ENCODE results near the gene RASIP1.
"Not testable (repeated sequence)": the region's sequence is repeated elsewhere in the genome, so short reads cannot be mapped to it uniquely, and the experiment has no call there.

RASIP1 gene

GRCh38 chr19:48740164-48740972 is at the start of gene RASIP1:
Gene RASIP1 (minus strand): TSS chr19:48740610. CDS start chr19:48740282, 328 bp downstream.
- DNase-seq (ENCODE audit: low read depth in 2 of 2): no peak

- not testable (repeated sequence) for DNase-seq (ENCODE audit: low read depth in 2 of 2)
These were observed 46.9 kb upstream of the RASIP1 start for GRCh38 chr19:48787331-48787730.

- not testable (repeated sequence) for DNase-seq (ENCODE audit: low read depth in 2 of 2)
These were observed 46.0 kb upstream of the RASIP1 start for GRCh38 chr19:48786422-48786821.

- no peak for DNase-seq (ENCODE audit: low read depth in 2 of 2)
These were observed 44.1 kb upstream of the RASIP1 start for GRCh38 chr19:48784527-48784926.

GRCh38 chr19:48780631-48781391 is 40.4 kb upstream of the RASIP1 start:
- no peak for DNase-seq (ENCODE audit: low read depth in 2 of 2)

GRCh38 chr19:48779636-48780035 is 39.2 kb upstream of the RASIP1 start:
- DNase-seq (ENCODE audit: low read depth in 2 of 2): no peak

- DNase-seq (ENCODE audit: low read depth in 2 of 2): no peak
These were observed 37.3 kb upstream of the RASIP1 start for GRCh38 chr19:48777720-48778119.

GRCh38 chr19:48777139-48777538 is 36.7 kb upstream of the RASIP1 start:
- DNase-seq (ENCODE audit: low read depth in 2 of 2): no peak

GRCh38 chr19:48772503-48772953 is 32.1 kb upstream of the RASIP1 start:
- no peak for DNase-seq (ENCODE audit: low read depth in 2 of 2)

- DNase-seq (ENCODE audit: low read depth in 2 of 2): no peak
These were observed 30.5 kb upstream of the RASIP1 start for GRCh38 chr19:48770734-48771472.

GRCh38 chr19:48770266-48770665 is 29.9 kb upstream of the RASIP1 start:
- DNase-seq (ENCODE audit: low read depth in 2 of 2): no peak

- DNase-seq (ENCODE audit: low read depth in 2 of 2): no peak
These were observed 28.7 kb upstream of the RASIP1 start for GRCh38 chr19:48768994-48769713.

- not testable (repeated sequence) for DNase-seq (ENCODE audit: low read depth in 2 of 2)
These were observed 27.9 kb upstream of the RASIP1 start for GRCh38 chr19:48768171-48768753.

- DNase-seq (ENCODE audit: low read depth in 2 of 2): not testable (repeated sequence)
These were observed 25.4 kb upstream of the RASIP1 start for GRCh38 chr19:48765816-48766215.

GRCh38 chr19:48760504-48761205 is 20.2 kb upstream of the RASIP1 start:
- no peak for DNase-seq (ENCODE audit: low read depth in 2 of 2)

GRCh38 chr19:48757741-48758144 is 17.3 kb upstream of the RASIP1 start:
- DNase-seq (ENCODE audit: low read depth in 2 of 2): no peak

GRCh38 chr19:48757089-48757675 is 16.8 kb upstream of the RASIP1 start:
- DNase-seq (ENCODE audit: low read depth in 2 of 2): no peak

GRCh38 chr19:48756686-48757085 is 16.3 kb upstream of the RASIP1 start:
- DNase-seq (ENCODE audit: low read depth in 2 of 2): no peak

- no peak for DNase-seq (ENCODE audit: low read depth in 2 of 2)
These were observed 15.8 kb upstream of the RASIP1 start for GRCh38 chr19:48756212-48756611.

- DNase-seq (ENCODE audit: low read depth in 2 of 2): no peak
These were observed 15.4 kb upstream of the RASIP1 start for GRCh38 chr19:48755787-48756186.

All from stimulated activated CD8-positive, alpha-beta memory T cell treated with anti-CD3 and anti-CD28 coated beads, Interleukin-2, amount 100 ng/mL, for 1 hour (primary cell).